CD1c-positive myeloid dendritic cell (primary cell): ENCODE results near the gene MAB21L1.

ENCODE experiments used
- DNase-seq: peaks from one replicate; pipeline ENCODE4 v3.0.0-alpha.2; 2016; ENCODE audit errors: extremely low spot score

Gene MAB21L1

DNA sequence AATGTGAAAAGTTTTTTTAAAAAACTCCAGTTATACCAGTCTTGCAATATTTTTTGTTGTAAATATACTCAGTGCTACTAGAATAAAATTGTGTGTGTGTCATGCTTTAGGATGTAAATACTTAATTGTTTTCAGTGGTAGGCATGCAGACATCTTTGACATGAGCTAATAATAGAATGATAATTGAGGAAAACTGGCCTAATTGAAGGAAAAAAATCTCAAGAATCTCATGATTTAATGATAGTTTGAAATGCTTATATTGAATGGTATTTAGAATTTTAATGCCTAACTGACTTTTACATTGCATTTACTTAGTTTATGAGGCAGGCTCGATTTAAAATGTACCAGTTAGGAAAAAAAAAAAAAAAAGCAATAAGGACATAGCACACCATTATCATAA, 3.2 kb upstream of the MAB21L1 start:
- DNase-seq: no peak

DNA sequence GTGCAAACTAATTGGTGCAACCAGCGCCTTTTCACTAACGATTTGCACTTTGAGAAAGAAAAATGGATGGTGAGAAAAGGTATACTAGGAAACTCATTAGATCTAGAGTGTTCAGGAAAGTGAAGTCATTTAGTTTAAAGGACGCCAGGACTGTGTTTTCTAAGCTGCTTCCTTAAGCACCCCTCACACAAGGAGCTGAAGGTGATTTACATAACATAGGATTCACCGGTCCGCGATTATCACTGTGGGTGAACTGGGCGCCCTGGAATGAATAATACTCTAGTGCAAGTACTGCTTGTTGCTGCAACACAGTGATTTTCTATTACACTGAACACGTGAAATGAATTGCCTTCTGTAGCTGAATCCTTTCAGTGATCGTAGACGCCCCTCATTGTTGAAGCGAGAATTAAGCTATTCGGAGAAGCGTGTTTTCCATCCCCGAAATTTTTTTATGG, 2.6 kb upstream of the MAB21L1 start:
- no peak for DNase-seq

DNA sequence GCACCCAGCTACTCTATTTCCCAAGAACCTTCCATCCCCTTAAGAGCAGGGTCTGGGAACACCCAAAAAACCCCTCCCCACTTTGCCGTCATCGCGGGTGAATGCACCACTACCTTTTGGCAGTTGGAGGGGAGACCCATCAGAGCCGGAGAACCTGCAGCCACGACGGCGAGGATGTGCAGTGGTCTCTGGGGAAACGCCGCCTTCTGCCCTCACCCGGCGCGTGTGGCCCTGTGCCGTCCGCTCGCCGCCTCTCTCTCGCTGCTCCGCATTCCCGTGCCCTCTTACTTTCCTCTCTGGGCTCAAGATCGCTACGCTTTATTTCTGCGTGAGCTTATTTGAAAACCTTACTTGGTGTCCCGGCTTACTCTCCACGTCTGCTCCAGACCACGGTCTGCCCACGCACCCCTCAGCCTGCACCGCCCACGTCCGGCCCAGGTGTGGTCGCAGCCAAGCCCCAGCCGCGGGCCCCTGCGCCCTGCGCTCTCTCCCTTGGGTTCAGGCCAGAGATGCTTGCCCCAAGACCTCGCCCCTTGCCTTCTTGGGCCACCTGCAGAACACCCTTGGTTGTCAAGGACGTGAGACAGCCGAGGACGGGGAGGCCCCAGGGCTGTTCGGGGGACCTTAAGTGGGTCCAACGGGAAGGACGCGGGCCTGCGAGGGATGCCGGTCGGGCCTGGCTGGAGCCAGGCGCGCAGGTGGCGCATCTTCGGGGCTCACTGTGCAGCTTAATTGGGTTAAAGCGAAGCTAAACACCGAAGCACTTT, 2.0 kb upstream of the MAB21L1 start:
- no peak for DNase-seq

DNA sequence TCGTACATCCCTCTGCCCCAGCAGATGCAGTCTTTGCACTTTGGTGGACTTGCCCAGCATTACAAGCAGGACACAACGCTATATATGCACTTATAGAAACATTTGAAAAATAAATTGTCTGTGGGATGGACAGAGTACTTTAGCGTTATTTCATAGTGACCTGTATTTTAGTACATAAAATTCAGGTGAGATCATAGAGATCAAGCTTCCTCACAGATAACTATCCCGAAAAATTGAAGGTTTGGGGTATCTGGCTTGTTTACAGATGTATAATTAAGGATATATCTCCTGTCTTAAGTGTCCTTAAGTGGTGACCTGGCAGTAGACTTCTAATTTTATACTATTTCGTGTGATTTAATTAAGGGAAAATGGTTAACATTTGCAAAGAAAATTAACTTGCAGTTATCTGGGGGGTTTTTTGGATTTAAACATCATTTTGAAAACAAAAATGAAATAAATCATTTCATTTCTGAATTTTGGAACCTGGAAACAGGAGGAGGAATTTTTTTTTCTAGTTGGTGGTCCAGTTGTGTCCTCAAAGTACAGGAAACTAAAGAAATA, 977 bp upstream of the MAB21L1 start:
- no peak for DNase-seq

DNA sequence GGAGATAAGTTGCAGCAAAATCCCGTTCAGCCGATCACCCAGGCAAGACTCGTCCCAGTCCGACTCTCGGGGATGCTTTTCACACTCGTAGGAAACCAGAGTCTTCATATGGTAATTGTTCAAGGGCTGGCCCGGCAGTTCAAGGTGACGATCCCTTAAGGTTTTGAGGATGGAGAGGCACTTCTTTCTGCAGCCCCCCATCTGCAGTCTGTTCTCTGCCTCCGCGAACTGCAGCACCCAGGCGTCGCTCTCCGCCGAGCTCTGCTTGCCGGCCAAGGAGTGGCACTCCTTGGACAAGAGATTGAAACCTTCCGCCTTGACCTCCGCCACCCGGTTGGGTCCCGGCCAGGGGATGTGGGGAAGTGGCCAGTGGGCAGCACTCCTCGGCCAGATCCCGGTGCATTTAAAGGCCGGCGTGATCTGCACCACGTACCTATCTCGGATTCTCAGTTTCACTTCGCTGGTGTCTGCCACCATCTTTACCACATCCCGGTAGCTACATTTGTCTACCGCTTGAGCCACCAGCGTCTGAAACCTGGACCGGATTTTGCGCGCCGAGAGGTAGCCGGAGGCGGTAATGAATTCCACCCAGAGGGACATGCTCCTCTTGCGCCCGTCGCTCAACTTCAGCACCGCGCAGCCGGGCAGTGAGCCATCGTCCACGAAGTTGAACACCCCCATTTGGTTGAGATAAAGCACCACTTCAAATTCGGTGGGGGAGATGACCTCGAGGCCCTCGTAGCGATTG, 1.1 kb downstream of the MAB21L1 start:
- no peak for DNase-seq

DNA sequence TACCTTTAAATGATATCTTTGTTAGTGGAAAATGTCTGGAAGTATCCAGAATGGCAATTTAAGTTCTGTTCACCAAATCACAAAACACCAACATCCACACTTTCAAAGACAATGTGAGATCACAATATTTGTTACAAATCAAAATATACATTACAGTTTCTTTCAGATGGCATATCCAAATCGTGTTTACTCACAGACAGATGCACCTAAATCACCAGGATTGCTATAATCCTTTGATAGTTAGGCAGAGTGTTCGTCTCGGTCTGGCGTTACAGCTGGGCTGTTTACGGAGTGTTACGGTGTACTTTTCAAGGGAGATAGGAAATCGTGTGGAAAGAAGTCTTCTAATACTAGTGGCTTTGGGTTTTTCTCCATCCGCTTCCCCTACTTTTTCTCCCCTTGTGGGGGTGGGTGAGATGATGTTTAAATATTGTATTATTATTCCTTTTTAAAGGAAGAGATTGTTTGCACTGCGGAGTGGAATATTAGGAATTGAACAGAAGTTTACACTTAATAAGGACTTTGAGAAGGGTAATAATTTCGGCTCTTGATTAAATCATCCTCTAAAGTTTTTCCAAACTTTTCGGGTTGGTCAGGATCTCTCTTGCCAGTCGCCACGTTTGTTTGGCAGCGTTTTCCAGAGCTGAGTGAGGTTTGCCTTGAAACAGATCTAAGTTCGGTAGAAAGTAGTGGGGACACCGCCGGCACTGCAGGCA, 1.8 kb downstream of the MAB21L1 start:
- no peak for DNase-seq

DNA sequence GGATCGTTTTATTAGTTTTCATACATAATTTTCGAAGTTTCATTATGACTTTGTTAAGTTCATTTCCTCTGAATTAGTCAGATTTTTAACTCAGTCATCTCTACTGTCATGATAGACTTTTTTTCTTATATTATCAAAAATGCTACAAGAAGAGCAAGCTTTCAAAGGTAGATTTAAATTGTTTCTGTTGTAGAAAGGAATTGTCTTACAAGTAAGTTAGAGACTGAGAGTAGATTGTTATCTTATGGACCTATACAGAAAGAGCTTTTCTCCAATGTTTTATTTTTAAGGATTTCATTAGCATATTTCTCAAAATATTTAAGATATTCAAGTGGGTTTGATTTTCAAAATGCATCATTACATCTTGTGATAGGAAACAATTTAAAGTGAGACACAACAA, 2.7 kb downstream of the MAB21L1 start:
- no peak for DNase-seq

DNA sequence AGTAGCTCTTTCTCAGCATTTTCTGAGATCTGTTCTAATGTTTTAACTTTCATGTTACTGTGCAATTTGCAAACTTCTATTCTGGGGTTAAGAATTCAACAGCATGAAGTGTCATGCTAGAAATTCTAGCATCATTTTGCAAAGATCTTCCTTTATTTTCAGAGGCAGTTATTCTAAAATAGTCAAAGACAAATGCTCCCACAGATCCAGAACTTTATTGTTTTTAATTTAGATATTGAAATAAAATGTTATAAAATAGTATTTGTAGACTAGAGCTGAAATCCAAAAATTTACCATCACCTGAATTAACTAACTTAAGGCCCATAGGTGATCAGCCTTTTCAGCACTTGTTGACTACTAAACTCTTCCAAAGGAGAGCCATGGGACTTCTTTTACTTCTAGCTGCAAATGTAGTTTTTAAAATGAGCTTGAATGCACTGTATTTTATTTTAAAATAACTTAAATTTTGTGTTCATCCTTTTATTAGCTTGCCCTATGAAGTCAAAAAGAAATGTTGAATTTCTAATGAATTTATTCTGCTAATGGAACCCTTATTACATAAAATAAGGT, 3.2 kb downstream of the MAB21L1 start:
- DNase-seq: no peak

DNA sequence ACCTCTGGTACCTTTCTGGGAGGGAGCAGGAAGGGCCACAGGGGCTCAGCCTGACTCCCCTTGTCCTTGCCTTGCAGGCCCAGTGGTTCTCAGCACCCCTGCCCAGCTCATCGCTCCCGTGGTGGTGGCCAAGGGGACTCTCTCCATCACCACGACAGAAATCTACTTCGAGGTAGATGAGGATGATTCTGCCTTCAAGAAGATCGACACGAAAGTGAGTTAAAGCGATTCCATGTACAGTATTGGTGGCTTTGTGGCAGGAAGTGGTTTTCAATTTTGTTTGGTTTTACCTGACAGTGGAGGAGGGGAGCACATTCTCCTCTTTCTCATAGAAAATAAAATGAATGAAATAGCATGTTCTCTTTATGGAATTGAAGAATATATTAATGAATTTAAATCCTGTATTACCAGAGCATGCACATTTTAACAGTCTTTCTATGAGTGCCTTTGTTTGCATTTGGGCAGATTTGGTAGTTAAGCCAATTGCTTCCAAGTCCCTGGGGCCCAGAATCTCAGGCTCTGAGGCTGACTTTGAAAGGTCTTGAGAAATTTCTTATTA, 4.1 kb downstream of the MAB21L1 start:
- no peak for DNase-seq

DNA sequence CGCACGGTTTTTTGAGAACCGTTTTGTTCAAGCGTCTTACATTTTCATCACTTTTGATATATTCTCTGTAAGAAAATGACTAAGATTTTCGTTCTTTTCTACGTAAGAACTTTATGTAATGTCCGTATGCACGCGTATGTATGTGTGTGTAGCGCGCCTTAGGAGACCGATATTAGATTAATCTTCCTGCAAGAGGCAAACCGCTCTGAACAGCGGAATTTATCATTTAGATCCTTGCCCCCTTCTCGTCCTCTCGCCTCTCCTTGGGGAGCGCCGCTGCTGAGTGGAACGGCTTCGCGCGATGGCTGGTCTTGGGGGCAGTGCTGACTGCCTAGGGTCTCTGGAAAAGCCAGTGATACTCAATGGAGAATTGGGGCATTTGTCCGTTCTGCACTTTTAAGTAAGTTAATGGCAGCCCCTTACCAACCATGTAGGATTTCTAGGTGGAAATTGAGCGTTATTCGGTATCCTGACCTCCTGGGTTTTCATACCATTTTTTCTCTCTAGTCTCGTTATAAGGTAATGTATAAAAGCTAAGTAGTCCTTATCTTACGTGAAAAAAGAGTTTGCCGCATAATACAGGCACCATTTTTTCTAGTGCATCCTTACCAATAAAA, 4.7 kb downstream of the MAB21L1 start:
- no peak for DNase-seq

DNA sequence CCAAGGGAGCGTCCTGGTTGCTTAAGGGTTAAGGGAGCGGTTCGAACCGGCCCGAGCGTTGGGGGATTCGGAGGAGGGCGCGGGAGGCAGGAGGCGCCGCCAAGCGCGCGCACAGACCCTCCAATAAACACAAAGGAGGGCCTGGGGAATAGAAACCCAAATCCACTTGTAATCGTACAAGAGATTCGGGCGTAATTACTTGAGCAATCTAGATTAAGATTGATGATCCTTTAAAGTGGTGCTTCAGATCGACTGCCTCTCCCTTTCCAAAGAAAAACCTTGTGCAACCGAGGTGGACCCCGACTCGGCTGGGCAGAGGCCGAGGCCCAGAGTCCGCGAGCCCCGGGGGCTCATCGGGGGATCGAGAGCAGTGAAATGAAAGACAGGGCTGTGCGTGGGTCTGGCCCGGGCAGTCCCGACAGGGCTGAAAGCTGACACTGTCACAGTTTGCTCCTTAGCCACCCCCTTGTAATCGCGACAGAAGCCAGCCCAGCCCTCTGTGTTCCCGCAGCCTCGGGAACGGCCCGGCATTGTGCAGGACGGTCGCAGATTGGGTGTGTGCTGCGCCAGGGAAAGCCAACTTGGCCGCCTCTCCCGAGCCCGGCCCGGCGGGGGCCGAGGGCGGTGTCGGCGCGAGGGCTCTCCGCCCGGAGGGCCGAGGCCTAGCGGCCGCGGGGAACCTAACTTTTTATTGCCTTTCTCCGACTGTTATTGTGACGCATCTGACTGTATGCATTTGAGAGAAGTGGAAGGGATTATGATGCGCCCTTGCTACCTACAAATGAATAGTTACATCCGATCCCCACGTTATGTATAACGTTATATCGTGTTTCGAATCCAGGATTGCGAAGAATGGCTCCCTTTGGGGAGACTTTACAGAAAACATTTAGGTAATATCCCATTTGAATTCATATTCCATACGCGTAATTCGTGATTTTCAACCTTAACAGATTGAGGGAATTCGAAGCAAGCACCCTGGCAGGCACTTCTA, 5.5 kb downstream of the MAB21L1 start:
- DNase-seq: no peak

DNA sequence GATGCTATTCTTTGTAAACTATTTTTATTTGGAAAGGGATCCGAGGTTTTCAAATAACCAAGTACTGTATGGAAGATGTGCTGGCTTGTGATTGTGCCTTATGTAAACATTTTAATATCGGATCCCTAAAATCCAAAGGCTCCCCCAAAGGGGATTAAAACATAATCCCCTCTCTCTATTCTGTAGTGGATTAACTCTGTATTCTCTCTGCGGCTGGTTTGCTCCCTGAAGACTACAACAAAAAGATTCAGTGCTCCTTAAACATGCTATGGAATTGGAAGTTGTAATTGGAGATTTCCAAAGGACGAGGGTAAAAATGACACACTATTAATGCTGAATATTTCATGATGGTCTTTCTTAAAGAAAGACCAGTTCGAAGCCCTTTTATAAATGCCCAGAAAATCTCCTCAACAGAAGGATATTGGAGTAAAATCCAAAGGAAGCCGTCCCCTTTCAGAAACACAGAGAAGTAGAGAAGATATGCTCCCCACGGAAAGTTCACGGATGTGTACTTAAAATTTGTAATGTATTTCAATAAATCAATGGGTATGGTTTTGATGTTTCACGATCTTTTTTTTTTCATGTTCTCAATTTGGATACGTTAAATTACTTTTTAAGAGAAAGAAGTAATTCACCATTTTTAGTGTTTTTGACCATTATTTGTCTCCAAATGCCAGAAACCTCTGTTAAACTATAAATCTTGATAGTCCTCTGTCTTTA, 6.5 kb downstream of the MAB21L1 start:
- no peak for DNase-seq

DNA sequence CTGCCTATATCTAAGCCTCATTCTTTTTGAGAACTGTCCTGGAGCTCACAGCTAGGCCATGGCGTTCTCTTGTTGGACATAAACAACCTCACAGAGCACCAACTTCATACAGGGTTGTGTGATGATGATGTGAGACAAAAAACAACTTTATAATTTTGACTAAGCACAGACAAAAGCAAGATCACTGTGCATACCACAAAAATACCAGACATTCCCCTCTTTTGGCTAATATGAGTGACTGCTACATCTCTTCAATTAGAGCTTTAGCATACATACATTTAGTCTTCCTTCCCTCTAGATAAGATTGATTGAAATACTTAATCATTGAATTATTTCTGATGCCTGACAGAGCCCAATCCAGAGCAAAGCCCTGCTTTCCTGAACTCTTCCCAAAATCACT, 8.3 kb downstream of the MAB21L1 start:
- no peak for DNase-seq

DNA sequence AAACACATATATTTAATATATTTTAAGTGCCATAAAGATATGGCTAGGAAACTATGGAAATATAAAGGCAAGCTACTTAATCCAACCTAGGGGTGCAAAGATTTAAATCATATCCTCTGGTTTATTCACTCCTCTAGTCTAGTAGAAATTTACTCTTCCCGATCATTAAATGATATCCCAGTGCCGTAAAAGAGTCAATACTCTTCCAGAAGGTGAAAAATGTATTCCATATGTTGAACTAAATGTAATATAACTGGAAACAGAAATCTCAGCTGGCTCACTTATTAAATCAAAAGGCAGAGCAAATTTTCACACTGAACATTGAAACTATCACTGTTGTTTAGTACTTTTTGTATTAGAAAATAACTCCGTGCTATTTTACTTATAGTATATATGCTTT, 11.1 kb downstream of the MAB21L1 start:
- DNase-seq: no peak

DNA sequence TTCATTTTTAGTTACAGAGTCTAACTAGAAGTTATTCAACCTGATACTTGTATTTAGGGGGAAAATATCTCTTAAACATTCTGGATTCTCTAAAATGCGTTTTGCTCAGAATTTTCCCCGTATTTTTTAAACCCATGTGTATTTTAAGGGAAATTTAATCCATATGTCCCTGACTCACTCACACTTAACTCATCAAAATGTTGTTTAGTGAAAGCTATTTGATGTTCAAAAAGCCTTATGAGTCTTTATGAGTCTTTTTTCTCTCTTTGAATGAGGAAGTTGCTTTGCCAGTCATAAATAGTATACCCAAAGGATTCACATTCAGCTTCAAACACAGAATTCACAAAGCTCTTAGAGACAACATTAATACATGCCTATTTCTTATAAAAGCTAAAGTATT, 16.4 kb downstream of the MAB21L1 start:
- no peak for DNase-seq

DNA sequence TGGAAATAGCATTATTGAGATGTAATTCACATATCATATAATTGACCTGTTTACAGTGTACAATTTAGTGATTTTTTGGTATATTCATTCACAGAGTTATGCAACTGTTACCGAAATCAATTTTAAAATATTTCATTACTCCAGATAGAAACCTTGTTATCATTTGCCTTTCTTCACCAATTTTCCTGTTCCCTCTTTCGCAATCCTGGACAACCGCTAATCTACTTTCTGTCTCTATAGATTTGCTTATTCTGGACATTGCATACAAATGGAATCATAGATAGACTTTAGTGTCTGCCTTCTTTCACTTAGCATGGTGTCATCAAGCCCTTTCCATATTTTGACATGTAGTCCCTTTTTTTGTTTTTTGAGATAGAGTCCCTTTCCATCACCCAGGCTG, 19.2 kb downstream of the MAB21L1 start:
- DNase-seq: no peak

DNA sequence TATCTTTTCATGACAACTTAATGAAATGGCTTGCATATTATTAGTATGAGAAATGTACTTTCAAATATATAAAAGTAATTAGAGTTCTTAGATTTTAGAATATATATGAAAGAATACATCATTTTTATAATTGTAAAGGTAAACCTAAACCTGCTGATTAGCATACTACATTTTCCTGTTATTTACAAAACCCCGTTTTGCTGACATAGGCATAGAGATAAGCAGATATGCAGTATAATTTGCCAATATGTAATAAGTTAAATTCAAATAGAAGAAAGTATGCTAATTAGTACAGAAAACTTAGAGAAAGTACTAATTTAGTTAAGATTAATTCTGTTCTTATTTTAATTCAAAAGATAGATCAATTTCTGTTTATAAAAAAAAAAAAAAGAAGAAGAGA, 21.5 kb downstream of the MAB21L1 start:
- DNase-seq: no peak

DNA sequence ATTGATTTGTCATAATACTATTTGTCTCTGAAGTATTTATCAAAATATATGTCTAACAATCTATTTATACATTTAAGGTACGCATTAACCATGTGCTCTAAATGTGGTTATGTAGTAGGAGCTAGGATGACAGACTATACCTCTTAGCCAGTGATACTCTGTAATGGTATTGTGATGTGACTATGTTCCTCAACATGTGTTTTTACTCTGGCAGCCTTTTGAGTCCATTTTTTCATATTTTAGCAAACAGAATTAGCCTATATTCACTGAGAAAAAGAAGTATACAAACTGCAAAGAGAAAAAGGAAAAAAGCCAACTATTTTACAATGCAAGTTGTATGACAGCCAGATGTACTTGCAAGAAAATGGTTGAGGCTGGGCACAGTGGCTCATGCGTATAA, 26.7 kb downstream of the MAB21L1 start:
- DNase-seq: no peak

DNA sequence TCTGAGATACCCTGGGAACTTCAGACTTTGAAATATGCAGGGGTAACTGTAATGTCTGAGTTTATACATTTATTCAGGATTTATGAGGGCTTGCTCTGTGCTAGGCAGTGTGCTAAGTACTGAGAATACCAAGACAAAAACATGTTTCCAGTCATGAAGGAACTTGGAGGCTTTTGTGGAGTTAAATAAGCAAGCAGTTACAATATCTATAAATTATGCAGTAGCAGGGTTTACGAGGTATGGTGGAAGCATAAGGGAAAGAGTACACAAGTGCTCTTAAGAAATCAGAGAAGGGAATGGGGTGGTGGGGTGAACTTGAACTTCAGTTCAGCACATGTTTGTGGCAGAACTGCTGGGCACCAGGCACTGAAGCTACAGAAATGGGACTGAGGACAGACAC, 28.0 kb downstream of the MAB21L1 start:
- DNase-seq: no peak
